Left renal cortex interstitium (tissue), 4 donors: Measurements from ENCODE around the gene MYB. TPM values are rescaled to one million over a fixed set of nuclear protein-coding genes. Genes with fewer than 3 reads are reported as not detected.

Experiments used
- polyA plus RNA-seq, 4 donors: library from polyadenylated mRNA; unstranded; fragments of 120-200 nt; gene quantifications; one replicate each; pipeline ENCODE4 v1.2.1, GENCODE V29; 2013; ENCODE audit not compliant: insufficient read length in 4 of 4

MYB gene
- polyA plus RNA-seq, 4 donors: 4.3 to 4.9 (median 4.5) TPM

Other genes starting within 250 kb of the MYB start
- gene ALDH8A1, start 231.2 kb upstream of the MYB start, polyA plus RNA-seq: 10 to 100 TPM; 19.7 to 34.5 (median 30.5) TPM
- 10 to 100 TPM; 65.6 to 74.9 (median 71.4) TPM for gene HBS1L, start 126.5 kb upstream of the MYB start, polyA plus RNA-seq